ENCODE data around the gene GRM4.

DNA sequence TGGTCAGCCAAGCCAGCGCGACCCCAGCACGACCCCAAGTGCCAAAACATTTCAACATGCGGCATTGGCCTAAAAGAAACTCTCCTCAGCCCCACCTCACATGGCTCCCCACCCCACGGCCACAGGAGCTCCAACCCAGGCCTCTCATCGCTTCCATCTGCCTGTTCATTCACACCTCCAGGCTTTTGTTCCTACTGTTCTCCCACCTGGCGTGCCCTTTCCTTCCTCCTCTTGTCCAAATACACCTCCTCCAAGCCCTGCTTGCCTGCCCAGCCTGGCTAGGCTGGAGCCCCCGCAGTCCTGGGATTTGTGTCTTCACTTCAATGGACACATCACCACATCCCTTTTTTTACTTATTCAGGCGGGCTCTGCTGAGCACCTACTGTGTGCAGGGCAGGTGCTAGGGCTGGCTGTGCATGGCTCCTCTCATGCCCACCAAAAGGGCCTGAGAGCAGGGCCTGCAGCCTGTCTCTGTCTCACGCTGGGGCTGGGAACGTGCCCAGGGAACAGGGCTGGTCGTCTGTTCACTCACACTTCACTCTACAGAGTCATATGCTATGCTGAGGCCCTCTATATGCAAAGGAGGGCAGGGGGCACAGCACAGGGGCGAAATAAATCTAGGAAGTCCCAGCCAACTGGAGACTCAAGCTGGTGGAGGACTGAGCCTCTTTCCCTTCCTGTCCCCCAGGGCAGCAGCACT is 61.1 kb downstream of the GRM4 start:
- TF ChIP-seq, protein P1, sequence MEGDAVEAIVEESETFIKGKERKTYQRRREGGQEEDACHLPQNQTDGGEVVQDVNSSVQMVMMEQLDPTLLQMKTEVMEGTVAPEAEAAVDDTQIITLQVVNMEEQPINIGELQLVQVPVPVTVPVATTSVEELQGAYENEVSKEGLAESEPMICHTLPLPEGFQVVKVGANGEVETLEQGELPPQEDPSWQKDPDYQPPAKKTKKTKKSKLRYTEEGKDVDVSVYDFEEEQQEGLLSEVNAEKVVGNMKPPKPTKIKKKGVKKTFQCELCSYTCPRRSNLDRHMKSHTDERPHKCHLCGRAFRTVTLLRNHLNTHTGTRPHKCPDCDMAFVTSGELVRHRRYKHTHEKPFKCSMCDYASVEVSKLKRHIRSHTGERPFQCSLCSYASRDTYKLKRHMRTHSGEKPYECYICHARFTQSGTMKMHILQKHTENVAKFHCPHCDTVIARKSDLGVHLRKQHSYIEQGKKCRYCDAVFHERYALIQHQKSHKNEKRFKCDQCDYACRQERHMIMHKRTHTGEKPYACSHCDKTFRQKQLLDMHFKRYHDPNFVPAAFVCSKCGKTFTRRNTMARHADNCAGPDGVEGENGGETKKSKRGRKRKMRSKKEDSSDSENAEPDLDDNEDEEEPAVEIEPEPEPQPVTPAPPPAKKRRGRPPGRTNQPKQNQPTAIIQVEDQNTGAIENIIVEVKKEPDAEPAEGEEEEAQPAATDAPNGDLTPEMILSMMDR (IDR thresholded peaks at IDR 0.05; ENCODE audit: insufficient read depth, low read length, poor library complexity, severe bottlenecking): no peak
- no peak for TF ChIP-seq EZH2phosphoT487 (conservative IDR thresholded peaks at IDR 0.05; ENCODE audit: low read length)

All from SU-DHL-6 (cell line).